Endothelial cell of umbilical vein (primary cell): ENCODE results near the gene PRRG1. TPM values are rescaled to one million over a fixed set of nuclear protein-coding genes. Genes with fewer than 3 reads are reported as not detected.

ENCODE experiments used
- BruUV-seq: library from RNA; stranded (reverse); fragments of 400-500 nt; replicated peaks from 2 replicates; lab custom pipeline; 2021; lab: Mats Ljungman, UMichigan
- CTCF ChIA-PET: fragments of 300-600, 350-600 bp; sonication (Branson Sonifier 250); formaldehyde crosslinking; loops from one replicate; lab custom pipeline; 2021; ENCODE audit warnings: antibody characterized with exemption, inconsistent platforms; lab: Charles Lee
- POLR2A ChIA-PET: fragments of 300-600, 350-600 bp; sonication (Branson Sonifier 250); formaldehyde crosslinking; loops from one replicate; lab custom pipeline; 2021; ENCODE audit warnings: antibody characterized with exemption, inconsistent platforms; lab: Charles Lee
- DNase-seq: peaks from one replicate; pipeline ENCODE4 v3.0.0-alpha.2; 2011; ENCODE audit warnings: low read depth, low spot score
- FAIRE-seq: peaks from 2 replicates; lab custom pipeline; 2011; peaks lifted over from hg19 to GRCh38; lab: Jason Lieb, UNC
- H2AFZ ChIP-seq: 2 replicates; pipeline ENCODE4 v1.6.0; 2012; ENCODE audit warnings: low read depth, low read length, control low read depth, inconsistent platforms
- H3K27ac ChIP-seq: 2 replicates; pipeline ENCODE4 v1.5.1; 2011; ENCODE audit warnings: low read depth, mild to moderate bottlenecking, control low read depth, low read length, moderate library complexity; ENCODE audit not compliant: insufficient read depth
- H3K27me3 ChIP-seq, 2 experiments: 2 replicates each; pipeline versions ENCODE4 v1.6.0 to v1.6.1; 2011; ENCODE audit warnings: low read length in 2 of 2, mixed read lengths in 1 of 2; ENCODE audit not compliant: control insufficient read depth in 2 of 2, insufficient read depth in 2 of 2
- H3K36me3 ChIP-seq, 2 experiments: 2 replicates in 1 of 2; 3 replicates in 1 of 2; pipeline ENCODE4 v1.5.1; 2011; ENCODE audit warnings: low read length in 2 of 2, mild to moderate bottlenecking in 1 of 2, moderate library complexity in 1 of 2; ENCODE audit not compliant: control insufficient read depth in 2 of 2, insufficient read depth in 2 of 2; ENCODE audit errors: extremely low read depth in 1 of 2
- H3K4me1 ChIP-seq: 3 replicates; pipeline ENCODE4 v1.5.1; 2011; ENCODE audit warnings: mild to moderate bottlenecking, low read length; ENCODE audit not compliant: control insufficient read depth, insufficient read depth; ENCODE audit errors: extremely low read depth
- H3K4me2 ChIP-seq: 2 replicates; pipeline ENCODE4 v1.6.1; 2011; ENCODE audit warnings: low read length, control low read depth, mixed read lengths; ENCODE audit not compliant: insufficient read depth
- H3K4me3 ChIP-seq, 3 experiments: fragments of 200-600 bp in 1 of 3; sonication (generic), shearing (Covaris generic) in 1 of 3; replicated peaks in 1 of 3; 2 replicates each; pipeline ENCODE4 v1.5.1; 2011 to 2016; ENCODE audit warnings: control low read depth in 3 of 3, low read length in 3 of 3, mild to moderate bottlenecking in 2 of 3, inconsistent platforms in 1 of 3, low read depth in 1 of 3, moderate library complexity in 1 of 3; ENCODE audit not compliant: insufficient read depth in 1 of 3
- H3K79me2 ChIP-seq: 2 replicates; pipeline ENCODE4 v1.6.0; 2012; ENCODE audit warnings: low read length, inconsistent platforms; ENCODE audit not compliant: control insufficient read depth, insufficient read depth
- H3K9ac ChIP-seq: replicated peaks from 2 replicates; pipeline ENCODE3; 2011; ENCODE audit warnings: low read length, control low read depth; ENCODE audit not compliant: insufficient read depth; ENCODE audit errors: extremely low read depth
- H3K9me1 ChIP-seq: replicated peaks from 3 replicates; pipeline ENCODE4 v1.6.0; 2011; ENCODE audit warnings: mild to moderate bottlenecking, low read length; ENCODE audit not compliant: control insufficient read depth, insufficient read depth; ENCODE audit errors: extremely low read depth
- H3K9me3 ChIP-seq: replicated peaks from 2 replicates; pipeline ENCODE4 v1.5.1; 2012; ENCODE audit warnings: low read length, inconsistent platforms; ENCODE audit not compliant: control insufficient read depth, insufficient read depth
- H4K20me1 ChIP-seq: replicated peaks from 2 replicates; pipeline ENCODE3; 2011; ENCODE audit warnings: mild to moderate bottlenecking, low read length; ENCODE audit not compliant: control insufficient read depth, insufficient read depth; ENCODE audit errors: extremely low read depth
- EZH2 ChIP-seq: IDR thresholded peaks from 2 replicates; pipeline ENCODE4 v1.6.1; 2012; ENCODE audit warnings: borderline replicate concordance, low read depth, mild to moderate bottlenecking, moderate library complexity, low read length, inconsistent platforms; ENCODE audit not compliant: severe bottlenecking
- FOS ChIP-seq: IDR thresholded peaks from 2 replicates; pipeline ENCODE4 v1.6.1; 2011; ENCODE audit warnings: mild to moderate bottlenecking, low read length, moderate library complexity, borderline replicate concordance; ENCODE audit not compliant: insufficient read depth
- GATA2 ChIP-seq: IDR thresholded peaks from 2 replicates; pipeline ENCODE4 v1.7.0; 2011; ENCODE audit warnings: low read depth, mild to moderate bottlenecking, moderate library complexity, mixed read lengths, low read length; ENCODE audit not compliant: insufficient read length, insufficient read depth
- JUN ChIP-seq: IDR thresholded peaks from 2 replicates; pipeline ENCODE4 v1.6.1; 2011; ENCODE audit warnings: borderline replicate concordance, low read depth; ENCODE audit not compliant: insufficient read length, insufficient read depth
- MAX ChIP-seq: IDR thresholded peaks from 2 replicates; pipeline ENCODE4 v1.6.1; 2011; ENCODE audit not compliant: insufficient read depth, insufficient read length
- MYC ChIP-seq: IDR thresholded peaks from one replicate; pipeline ENCODE4 v1.6.1; 2011; ENCODE audit warnings: mild to moderate bottlenecking, low read depth, low read length
- POLR2A ChIP-seq: IDR thresholded peaks from 2 replicates; pipeline ENCODE4 v1.6.1; 2012; ENCODE audit warnings: low read depth, mild to moderate bottlenecking, control low read depth, low read length
- POLR2AphosphoS5 ChIP-seq: IDR thresholded peaks from 2 replicates; pipeline ENCODE4 v1.6.1; 2012; ENCODE audit warnings: low read depth, mild to moderate bottlenecking, control low read depth, low read length, moderate library complexity; ENCODE audit not compliant: insufficient read depth
- dilution Hi-C: fragments of 300-500 bp; cut with MboI; formaldehyde crosslinking; loops from one replicate; pipeline ENCODE4 v1.15.0; 2019; ENCODE audit warnings: low sequenced_read_pairs; ENCODE audit not compliant: extremely low pct_ligation_motif_present
- intact Hi-C: fragments of 100-400 bp; cut with micrococcal nuclease; formaldehyde crosslinking; loops from one replicate; pipeline ENCODE4 v1.10.0; 2022
- polyA plus RNA-seq, 4 experiments: library from polyadenylated mRNA; depleted of rRNA in 3 of 4; stranded (reverse) in 3 of 4; unstranded in 1 of 4; fragments of >200 nt; gene quantifications; 2 replicates each; pipeline versions ENCODE4 v1.2.1 to v1.2.3, GENCODE V29; 2011 to 2012; ENCODE audit warnings: missing spikeins in 1 of 4
- total RNA-seq: library from RNA; stranded (reverse); gene quantifications from 2 replicates; pipeline ENCODE4 v1.2.3, GENCODE V29; 2021
- TF ChIP-seq, protein P1 (sequence below), 2 donors: IDR thresholded peaks; 1 replicate in 1 of 2; 2 replicates in 1 of 2; pipeline ENCODE4 v1.5.1; 2011; ENCODE audit warnings: low read length in 2 of 2, mild to moderate bottlenecking in 2 of 2, moderate library complexity in 2 of 2, control low read depth in 1 of 2, inconsistent platforms in 1 of 2, low read depth in 1 of 2; ENCODE audit not compliant: insufficient read depth in 1 of 2; ENCODE audit errors: extremely low read depth in 1 of 2

PRRG1 gene
- total and polyA plus RNA-seq, 2 donors (not counting 3 experiments of a cell fraction or from before 2014, with no cell fraction given) = 37.6 to 46.3 TPM

DNA sequence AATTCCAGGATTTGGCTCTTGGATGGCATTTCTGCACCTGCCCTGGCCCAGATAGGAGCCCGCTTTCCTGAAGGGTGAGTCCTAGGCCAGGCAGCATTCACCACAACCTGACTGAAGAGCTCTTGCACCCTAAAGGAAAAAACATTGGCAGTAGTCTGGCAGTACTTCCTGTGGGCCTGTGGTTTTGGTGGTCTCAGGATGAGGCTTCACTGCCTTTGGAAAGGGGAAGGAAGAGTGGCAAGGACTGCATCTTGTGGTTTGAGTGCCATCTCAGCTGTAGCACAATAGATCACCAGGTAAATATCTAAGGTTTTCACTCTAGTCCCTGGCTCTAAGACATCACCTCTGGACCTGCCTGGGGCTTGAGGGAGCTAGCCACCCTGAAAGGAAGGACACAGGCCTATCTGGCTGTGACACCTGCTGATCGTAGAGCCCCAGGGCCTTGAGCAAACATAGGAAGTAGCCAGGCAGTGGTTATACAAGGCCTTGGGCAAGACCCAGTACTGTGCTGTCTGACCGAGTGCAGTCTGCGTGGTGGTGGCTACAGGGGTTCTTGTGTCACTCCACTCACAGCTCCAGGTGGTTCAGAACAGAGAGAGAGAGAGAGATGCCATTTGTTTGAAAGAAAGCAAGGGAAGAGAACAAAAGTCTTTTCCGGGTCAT is 28.5 kb upstream of the PRRG1 start:
- Histone ChIP-seq H3K27ac (no peak overlapping the region), H3K9me3 (no peaks in the 10 kb centered on the region), H3K4me1 (peaks cover 20% of the 10 kb centered on the region), H3K4me3 (no peak overlapping the region), H3K4me2 (no peak overlapping the region), H3K36me3 (no peaks in the 10 kb centered on the region), H4K20me1 (no peaks in the 10 kb centered on the region), H3K27me3 (no peaks in the 10 kb centered on the region), H3K9me1 (no peaks in the 10 kb centered on the region), H2AFZ (no peak overlapping the region), H3K79me2 (no peaks in the 10 kb centered on the region), H3K9ac (no peak overlapping the region)
- FAIRE-seq = no peak
- BruUV-seq = no TSS peak
- no peak for DNase-seq
- CTCF ChIA-PET = no interaction called here
- intact Hi-C loops (no loop called here), dilution Hi-C loops (no loop called here)
- POLR2A ChIA-PET = no interaction called here
- TF ChIP-seq POLR2A (no peak), GATA2 (no peak), EZH2 (no peak), MYC (no peak)

DNA sequence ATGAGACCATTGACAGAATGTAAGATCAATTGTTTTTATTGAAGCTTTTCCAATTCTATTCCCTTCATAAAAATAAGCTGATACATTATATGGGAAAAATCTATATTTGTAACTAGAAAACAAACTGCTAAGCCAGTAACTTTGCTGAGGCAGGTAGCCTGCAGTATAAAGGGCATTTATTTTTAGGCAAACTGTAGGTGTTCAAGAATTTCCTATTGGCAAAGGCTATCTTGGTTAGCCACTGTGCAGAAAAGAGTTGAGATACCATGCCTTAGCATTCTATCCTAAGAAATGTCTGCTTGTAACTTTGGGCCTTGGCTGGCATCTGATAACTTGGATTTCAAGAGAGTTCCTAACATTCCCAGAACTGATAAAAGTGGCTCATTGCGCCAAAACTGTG is 18.5 kb upstream of the PRRG1 start:
- Histone ChIP-seq H3K79me2 (no peaks in the 10 kb centered on the region), H4K20me1 (no peaks in the 10 kb centered on the region), H3K9me3 (no peaks in the 10 kb centered on the region), H3K9ac (no peak overlapping the region), H3K27ac (no peak overlapping the region), H3K4me3 (no peak overlapping the region), H3K36me3 (no peaks in the 10 kb centered on the region), H3K4me1 (peaks cover 6% of the 10 kb centered on the region), H2AFZ (no peak overlapping the region), H3K4me2 (no peak overlapping the region), H3K27me3 (no peaks in the 10 kb centered on the region), H3K9me1 (no peaks in the 10 kb centered on the region)
- intact Hi-C loops (no loop called here), dilution Hi-C loops (no loop called here)
- POLR2A ChIA-PET = no interaction called here
- FAIRE-seq = no peak
- DNase-seq = no peak
- TF ChIP-seq GATA2 = no peak
- TF ChIP-seq, protein P1, sequence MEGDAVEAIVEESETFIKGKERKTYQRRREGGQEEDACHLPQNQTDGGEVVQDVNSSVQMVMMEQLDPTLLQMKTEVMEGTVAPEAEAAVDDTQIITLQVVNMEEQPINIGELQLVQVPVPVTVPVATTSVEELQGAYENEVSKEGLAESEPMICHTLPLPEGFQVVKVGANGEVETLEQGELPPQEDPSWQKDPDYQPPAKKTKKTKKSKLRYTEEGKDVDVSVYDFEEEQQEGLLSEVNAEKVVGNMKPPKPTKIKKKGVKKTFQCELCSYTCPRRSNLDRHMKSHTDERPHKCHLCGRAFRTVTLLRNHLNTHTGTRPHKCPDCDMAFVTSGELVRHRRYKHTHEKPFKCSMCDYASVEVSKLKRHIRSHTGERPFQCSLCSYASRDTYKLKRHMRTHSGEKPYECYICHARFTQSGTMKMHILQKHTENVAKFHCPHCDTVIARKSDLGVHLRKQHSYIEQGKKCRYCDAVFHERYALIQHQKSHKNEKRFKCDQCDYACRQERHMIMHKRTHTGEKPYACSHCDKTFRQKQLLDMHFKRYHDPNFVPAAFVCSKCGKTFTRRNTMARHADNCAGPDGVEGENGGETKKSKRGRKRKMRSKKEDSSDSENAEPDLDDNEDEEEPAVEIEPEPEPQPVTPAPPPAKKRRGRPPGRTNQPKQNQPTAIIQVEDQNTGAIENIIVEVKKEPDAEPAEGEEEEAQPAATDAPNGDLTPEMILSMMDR (IDR thresholded peaks at IDR 0.05; ENCODE audit: extremely low read depth in 1 of 2, insufficient read depth in 1 of 2, low read depth in 1 of 2, low read length in 2 of 2) = no peak
- TF ChIP-seq POLR2AphosphoS5 = no peak
- TF ChIP-seq MYC = no peak
- TF ChIP-seq FOS = no peak
- no peak for TF ChIP-seq EZH2
- TF ChIP-seq MAX = no peak
- TF ChIP-seq POLR2A = no peak
- no peak for TF ChIP-seq JUN
- BruUV-seq = no TSS peak
- CTCF ChIA-PET = no interaction called here
